GM12873 (cell line): ENCODE results near the gene FCN2.

Experiments used
- CTCF ChIP-seq: IDR thresholded peaks from 2 replicates; pipeline ENCODE4 v1.5.1; 2012; ENCODE audit warnings: low read depth, mild to moderate bottlenecking, moderate library complexity, low read length, control low read depth; ENCODE audit not compliant: insufficient read depth; ENCODE audit errors: missing control alignments

Gene FCN2

GRCh38 chr9:134841180-134841904 is 39.3 kb upstream of the FCN2 start:
- TF ChIP-seq CTCF = no peak

- TF ChIP-seq CTCF = no peak
Measured at GRCh38 chr9:134842321-134842720, 38.3 kb upstream of the FCN2 start.

GRCh38 chr9:134843740-134844139 is 36.9 kb upstream of the FCN2 start:
- TF ChIP-seq CTCF = no peak

- TF ChIP-seq CTCF = no peak
Measured at GRCh38 chr9:134844821-134845220, 35.8 kb upstream of the FCN2 start.

GRCh38 chr9:134846187-134846586 is 34.4 kb upstream of the FCN2 start:
- TF ChIP-seq CTCF = no peak

GRCh38 chr9:134846699-134847098 is 33.9 kb upstream of the FCN2 start:
- TF ChIP-seq CTCF = no peak

GRCh38 chr9:134847138-134847537 is 33.5 kb upstream of the FCN2 start:
- no peak for TF ChIP-seq CTCF
